ENCODE measurements around the gene PRRC1. TPM values are rescaled to one million over a fixed set of nuclear protein-coding genes. Genes with fewer than 3 reads are reported as not detected.

The PRRC1 gene
- total and polyA plus RNA-seq, 9 of the 15 experiments (the other 6 are each of a cell fraction or from before 2014, with no cell fraction given) = 23.4 to 68.7 (median 43.9) TPM

DNA sequence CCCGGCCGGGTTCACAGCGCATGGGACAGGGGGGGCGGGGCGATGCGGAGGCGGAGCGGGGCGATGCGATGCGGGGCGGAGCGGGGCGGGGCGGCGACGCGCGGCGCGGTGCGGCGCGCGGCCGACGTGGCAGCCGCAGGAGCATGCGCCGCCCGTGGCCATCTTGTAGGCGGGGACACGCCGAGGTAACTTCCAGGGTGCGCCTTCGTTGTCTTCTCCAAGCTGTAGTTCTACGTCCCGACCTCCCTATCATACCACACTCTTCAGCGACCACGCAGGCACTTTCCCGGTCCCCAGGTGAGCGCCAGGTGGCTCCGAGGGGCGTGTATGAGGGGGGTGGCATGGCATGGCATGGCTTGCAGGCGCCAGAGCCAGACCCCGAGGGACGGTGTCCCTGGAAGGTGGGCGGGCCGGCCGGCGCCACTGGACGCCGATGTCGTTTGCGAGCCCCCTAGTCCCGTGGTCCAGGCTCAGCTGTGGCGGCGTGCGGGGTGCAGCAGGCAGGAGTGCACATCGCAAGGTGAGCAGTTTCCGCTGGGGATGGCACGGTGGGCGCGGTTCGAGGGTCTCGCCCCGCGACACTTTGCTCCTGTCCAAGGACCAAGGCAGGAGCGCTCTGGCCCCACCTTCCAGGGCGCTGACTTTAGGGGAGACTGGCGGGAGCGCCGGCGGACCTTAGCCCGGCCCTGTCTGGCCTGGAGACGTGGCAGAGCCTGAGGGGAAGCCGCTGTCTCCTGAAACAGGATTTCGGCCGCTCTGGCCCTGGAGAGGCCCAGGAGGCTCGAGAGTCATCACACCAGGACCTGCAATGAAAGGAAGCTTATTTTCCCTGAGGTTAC, at the start of gene PRRC1 (continued):
- TF ChIP-seq, protein P1, sequence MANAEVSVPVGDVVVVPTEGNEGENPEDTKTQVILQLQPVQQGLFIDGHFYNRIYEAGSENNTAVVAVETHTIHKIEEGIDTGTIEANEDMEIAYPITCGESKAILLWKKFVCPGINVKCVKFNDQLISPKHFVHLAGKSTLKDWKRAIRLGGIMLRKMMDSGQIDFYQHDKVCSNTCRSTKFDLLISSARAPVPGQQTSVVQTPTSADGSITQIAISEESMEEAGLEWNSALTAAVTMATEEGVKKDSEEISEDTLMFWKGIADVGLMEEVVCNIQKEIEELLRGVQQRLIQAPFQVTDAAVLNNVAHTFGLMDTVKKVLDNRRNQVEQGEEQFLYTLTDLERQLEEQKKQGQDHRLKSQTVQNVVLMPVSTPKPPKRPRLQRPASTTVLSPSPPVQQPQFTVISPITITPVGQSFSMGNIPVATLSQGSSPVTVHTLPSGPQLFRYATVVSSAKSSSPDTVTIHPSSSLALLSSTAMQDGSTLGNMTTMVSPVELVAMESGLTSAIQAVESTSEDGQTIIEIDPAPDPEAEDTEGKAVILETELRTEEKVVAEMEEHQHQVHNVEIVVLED (CRISPR knock-in tag; IDR thresholded peaks at IDR 0.05) = peak; percentile 70
- TF ChIP-seq TAF7 (tag; IDR thresholded peaks at IDR 0.05) = peak; percentile 52; the same call in 1 of the 2 replicates
- TF ChIP-seq, protein P2, sequence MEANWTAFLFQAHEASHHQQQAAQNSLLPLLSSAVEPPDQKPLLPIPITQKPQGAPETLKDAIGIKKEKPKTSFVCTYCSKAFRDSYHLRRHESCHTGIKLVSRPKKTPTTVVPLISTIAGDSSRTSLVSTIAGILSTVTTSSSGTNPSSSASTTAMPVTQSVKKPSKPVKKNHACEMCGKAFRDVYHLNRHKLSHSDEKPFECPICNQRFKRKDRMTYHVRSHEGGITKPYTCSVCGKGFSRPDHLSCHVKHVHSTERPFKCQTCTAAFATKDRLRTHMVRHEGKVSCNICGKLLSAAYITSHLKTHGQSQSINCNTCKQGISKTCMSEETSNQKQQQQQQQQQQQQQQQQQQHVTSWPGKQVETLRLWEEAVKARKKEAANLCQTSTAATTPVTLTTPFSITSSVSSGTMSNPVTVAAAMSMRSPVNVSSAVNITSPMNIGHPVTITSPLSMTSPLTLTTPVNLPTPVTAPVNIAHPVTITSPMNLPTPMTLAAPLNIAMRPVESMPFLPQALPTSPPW (CRISPR knock-in tag; IDR thresholded peaks at IDR 0.05) = peak; percentile 66
- peak; percentile 90 for TF ChIP-seq POLR2B (IDR thresholded peaks at IDR 0.05; ENCODE audit: low read depth, partially characterized antibody)
- TF ChIP-seq AFF4 (CRISPR knock-in tag; IDR thresholded peaks at IDR 0.05) = peak; percentile 65; the same call in 1 of the 2 replicates
- peak; percentile 50 for TF ChIP-seq CCNT2 (IDR thresholded peaks at IDR 0.05; ENCODE audit: borderline replicate concordance, extremely low read depth, insufficient read length, low read depth, low read length)
- peak; percentile 15; the same call in 1 of the 2 replicates for TF ChIP-seq ETV5 (CRISPR knock-in tag; IDR thresholded peaks at IDR 0.05; ENCODE audit: low read depth)
- TF ChIP-seq, protein P3, sequence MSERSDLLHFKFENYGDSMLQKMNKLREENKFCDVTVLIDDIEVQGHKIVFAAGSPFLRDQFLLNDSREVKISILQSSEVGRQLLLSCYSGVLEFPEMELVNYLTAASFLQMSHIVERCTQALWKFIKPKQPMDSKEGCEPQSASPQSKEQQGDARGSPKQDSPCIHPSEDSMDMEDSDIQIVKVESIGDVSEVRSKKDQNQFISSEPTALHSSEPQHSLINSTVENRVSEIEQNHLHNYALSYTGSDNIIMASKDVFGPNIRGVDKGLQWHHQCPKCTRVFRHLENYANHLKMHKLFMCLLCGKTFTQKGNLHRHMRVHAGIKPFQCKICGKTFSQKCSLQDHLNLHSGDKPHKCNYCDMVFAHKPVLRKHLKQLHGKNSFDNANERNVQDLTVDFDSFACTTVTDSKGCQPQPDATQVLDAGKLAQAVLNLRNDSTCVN (CRISPR knock-in tag; IDR thresholded peaks at IDR 0.05) = no peak
- TF ChIP-seq CEBPG (CRISPR knock-in tag; IDR thresholded peaks at IDR 0.05) = 0 out of 2 replicates have a peak, but pooled peaks have one; percentile 18
- TF ChIP-seq CEBPG (tag; conservative IDR thresholded peaks at IDR 0.05 in 1 of 2, IDR thresholded peaks at IDR 0.05 in 1 of 2) = no peak
- TF ChIP-seq ZNF143 (CRISPR knock-in tag; IDR thresholded peaks at IDR 0.05) = 0 out of 2 replicates have a peak, but pooled peaks have one; percentile 35
- no peak for TF ChIP-seq PHF21A (IDR thresholded peaks at IDR 0.05; ENCODE audit: borderline replicate concordance, low read depth)
- peak; percentile 87 to 90 for TF ChIP-seq NRF1 (conservative IDR thresholded peaks at IDR 0.05 in 1 of 2, IDR thresholded peaks at IDR 0.05 in 1 of 2)
- TF ChIP-seq MTA1 (IDR thresholded peaks at IDR 0.05; ENCODE audit: borderline replicate concordance) = no peak
- peak; percentile 79; the same call in 1 of the 2 replicates for TF ChIP-seq KLF13 (tag; IDR thresholded peaks at IDR 0.05; ENCODE audit: borderline replicate concordance, low read depth)
- TF ChIP-seq TBP (optimal IDR thresholded peaks at IDR 0.05; ENCODE audit: low read depth, low read length) = peak; percentile 66
- TF ChIP-seq SAP30 (IDR thresholded peaks at IDR 0.05; ENCODE audit: borderline replicate concordance, insufficient read depth, low read depth, low read length, poor library complexity, severe bottlenecking) = peak; percentile 83

All from K562 (cell line).